ENCODE results near the gene RNASEH1.

GRCh38 chr2:3606028-3606369, 47.9 kb upstream of the RNASEH1 start:
- TF ChIP-seq, protein P1, sequence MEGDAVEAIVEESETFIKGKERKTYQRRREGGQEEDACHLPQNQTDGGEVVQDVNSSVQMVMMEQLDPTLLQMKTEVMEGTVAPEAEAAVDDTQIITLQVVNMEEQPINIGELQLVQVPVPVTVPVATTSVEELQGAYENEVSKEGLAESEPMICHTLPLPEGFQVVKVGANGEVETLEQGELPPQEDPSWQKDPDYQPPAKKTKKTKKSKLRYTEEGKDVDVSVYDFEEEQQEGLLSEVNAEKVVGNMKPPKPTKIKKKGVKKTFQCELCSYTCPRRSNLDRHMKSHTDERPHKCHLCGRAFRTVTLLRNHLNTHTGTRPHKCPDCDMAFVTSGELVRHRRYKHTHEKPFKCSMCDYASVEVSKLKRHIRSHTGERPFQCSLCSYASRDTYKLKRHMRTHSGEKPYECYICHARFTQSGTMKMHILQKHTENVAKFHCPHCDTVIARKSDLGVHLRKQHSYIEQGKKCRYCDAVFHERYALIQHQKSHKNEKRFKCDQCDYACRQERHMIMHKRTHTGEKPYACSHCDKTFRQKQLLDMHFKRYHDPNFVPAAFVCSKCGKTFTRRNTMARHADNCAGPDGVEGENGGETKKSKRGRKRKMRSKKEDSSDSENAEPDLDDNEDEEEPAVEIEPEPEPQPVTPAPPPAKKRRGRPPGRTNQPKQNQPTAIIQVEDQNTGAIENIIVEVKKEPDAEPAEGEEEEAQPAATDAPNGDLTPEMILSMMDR (IDR thresholded peaks at IDR 0.05; ENCODE audit: poor library complexity) = no peak
- no peak for TF ChIP-seq EZH2 (IDR thresholded peaks at IDR 0.05; ENCODE audit: borderline replicate concordance)
- TF ChIP-seq EZH2phosphoT487 (IDR thresholded peaks at IDR 0.05; ENCODE audit: low read depth, severe bottlenecking, unreplicated experiment) = no peak
